Measurements from ENCODE around the gene CHIT1.

DNA sequence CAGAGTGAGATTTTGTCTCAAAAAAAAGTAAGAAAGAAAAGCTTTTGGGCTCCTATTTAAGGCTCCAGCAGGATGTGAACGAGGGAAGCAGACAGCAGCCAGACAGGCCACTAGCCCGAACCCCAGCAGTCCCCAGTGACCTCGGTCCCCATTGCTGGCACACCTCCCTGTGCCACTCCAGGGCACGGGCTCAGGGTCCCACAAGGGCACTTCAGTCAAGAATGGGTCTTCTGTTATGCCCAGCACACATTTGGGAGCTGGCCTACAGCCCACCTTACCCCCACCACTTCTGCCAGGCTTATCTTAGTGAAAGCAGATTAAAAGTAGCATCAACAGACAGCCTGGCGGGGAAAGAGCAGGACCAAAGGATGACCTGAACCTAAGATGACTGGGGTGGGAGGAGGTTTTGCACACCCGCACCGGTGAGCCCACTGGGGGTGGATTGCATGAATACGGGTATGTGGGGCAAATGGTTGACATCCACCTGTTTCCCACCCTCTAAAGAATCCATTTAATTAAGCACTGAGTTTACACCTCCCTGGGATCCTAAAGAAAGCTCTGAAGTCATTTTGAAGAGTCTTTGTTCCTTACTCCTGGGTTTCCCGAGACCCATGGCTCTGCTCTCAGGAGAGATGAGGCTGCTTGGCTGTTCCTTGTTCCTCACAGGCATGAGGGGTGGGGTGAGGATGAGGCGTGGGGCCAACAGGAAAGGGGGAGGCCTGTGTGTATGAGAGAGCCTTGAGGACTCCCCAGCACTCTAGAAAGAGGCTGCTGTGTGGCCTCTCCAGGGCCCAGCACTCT, 47.7 kb downstream of the CHIT1 start:
- TF ChIP-seq POLR2A (IDR thresholded peaks at IDR 0.05) (no peak), EP300 (IDR thresholded peaks at IDR 0.05) (no peak)
- TF ChIP-seq, protein P1, sequence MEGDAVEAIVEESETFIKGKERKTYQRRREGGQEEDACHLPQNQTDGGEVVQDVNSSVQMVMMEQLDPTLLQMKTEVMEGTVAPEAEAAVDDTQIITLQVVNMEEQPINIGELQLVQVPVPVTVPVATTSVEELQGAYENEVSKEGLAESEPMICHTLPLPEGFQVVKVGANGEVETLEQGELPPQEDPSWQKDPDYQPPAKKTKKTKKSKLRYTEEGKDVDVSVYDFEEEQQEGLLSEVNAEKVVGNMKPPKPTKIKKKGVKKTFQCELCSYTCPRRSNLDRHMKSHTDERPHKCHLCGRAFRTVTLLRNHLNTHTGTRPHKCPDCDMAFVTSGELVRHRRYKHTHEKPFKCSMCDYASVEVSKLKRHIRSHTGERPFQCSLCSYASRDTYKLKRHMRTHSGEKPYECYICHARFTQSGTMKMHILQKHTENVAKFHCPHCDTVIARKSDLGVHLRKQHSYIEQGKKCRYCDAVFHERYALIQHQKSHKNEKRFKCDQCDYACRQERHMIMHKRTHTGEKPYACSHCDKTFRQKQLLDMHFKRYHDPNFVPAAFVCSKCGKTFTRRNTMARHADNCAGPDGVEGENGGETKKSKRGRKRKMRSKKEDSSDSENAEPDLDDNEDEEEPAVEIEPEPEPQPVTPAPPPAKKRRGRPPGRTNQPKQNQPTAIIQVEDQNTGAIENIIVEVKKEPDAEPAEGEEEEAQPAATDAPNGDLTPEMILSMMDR (IDR thresholded peaks at IDR 0.05): no peak

All from ovary (tissue), 3 donors.